A673 (cell line): ENCODE results near the gene TSC22D3. TPM values are rescaled to one million over a fixed set of nuclear protein-coding genes. Genes with fewer than 3 reads are reported as not detected.

Experiments used
- BruUV-seq: library from RNA; stranded (reverse); fragments of 400-500 nt; replicated peaks from 2 replicates; lab custom pipeline; 2021; lab: Mats Ljungman, UMichigan
- CTCF ChIA-PET: fragments of 300-600 bp; sonication (Branson Sonifier 250); formaldehyde crosslinking; loops from one replicate; lab custom pipeline; 2022; ENCODE audit warnings: antibody characterized with exemption; lab: Charles Lee
- POLR2A ChIA-PET: fragments of 300-600 bp; sonication (Branson Sonifier 250); formaldehyde crosslinking; loops from one replicate; lab custom pipeline; 2022; ENCODE audit warnings: antibody characterized with exemption; ENCODE audit not compliant: low non-redundant PET; lab: Charles Lee
- DNase-seq: peaks from one replicate; pipeline ENCODE4 v3.0.0-alpha.2; 2015; ENCODE audit warnings: low spot score
- H3K27ac ChIP-seq: fragments of 200-600 bp; sonication (generic); 2 replicates; pipeline ENCODE4 v1.5.1; 2016; ENCODE audit warnings: mixed run types, low read depth, mild to moderate bottlenecking, mixed read lengths, antibody characterized with exemption, low read length; ENCODE audit not compliant: poor library complexity, severe bottlenecking
- H3K27me3 ChIP-seq: fragments of 200-600 bp; sonication (generic); replicated peaks from 2 replicates; pipeline ENCODE4 v1.6.1; 2017; ENCODE audit warnings: mixed run types, low read depth, mild to moderate bottlenecking, mixed read lengths, antibody characterized with exemption, low read length; ENCODE audit not compliant: insufficient read depth, poor library complexity
- H3K36me3 ChIP-seq: fragments of 200-600 bp; sonication (generic); 2 replicates; pipeline ENCODE4 v1.6.1; 2016; ENCODE audit warnings: mixed run types, mild to moderate bottlenecking, mixed read lengths, antibody characterized with exemption, low read length; ENCODE audit not compliant: insufficient read depth, poor library complexity, severe bottlenecking
- H3K4me1 ChIP-seq: fragments of 200-600 bp; sonication (generic); 2 replicates; pipeline ENCODE4 v1.6.1; 2017; ENCODE audit warnings: mixed run types, mild to moderate bottlenecking, mixed read lengths, antibody characterized with exemption, low read length; ENCODE audit not compliant: insufficient read depth, poor library complexity, severe bottlenecking
- H3K4me3 ChIP-seq: fragments of 200-600 bp; sonication (generic); 2 replicates; pipeline ENCODE4 v1.5.1; 2016; ENCODE audit warnings: low read depth, mixed run types, mild to moderate bottlenecking, mixed read lengths, low read length; ENCODE audit not compliant: poor library complexity, severe bottlenecking
- H3K9me3 ChIP-seq: fragments of 200-600 bp; sonication (generic); 2 replicates; pipeline ENCODE4 v1.6.1; 2016; ENCODE audit warnings: mixed run types, low read depth, mild to moderate bottlenecking, mixed read lengths, antibody characterized with exemption, low read length; ENCODE audit not compliant: poor library complexity, severe bottlenecking
- EZH2 ChIP-seq: fragments of 200-600 bp; sonication (generic); IDR thresholded peaks from 2 replicates; pipeline ENCODE4 v1.6.1; 2017; ENCODE audit warnings: borderline replicate concordance, low read depth, mild to moderate bottlenecking, mixed read lengths, antibody characterized with exemption, low read length; ENCODE audit not compliant: poor library complexity, severe bottlenecking
- intact Hi-C: fragments of 100-400 bp; cut with micrococcal nuclease; formaldehyde crosslinking; loops from one replicate; pipeline ENCODE4 v1.10.0; 2022; ENCODE audit not compliant: unreplicated experiment
- total RNA-seq: library from RNA; stranded (reverse); gene quantifications from 2 replicates; pipeline ENCODE4 v1.2.3, GENCODE V29; 2021
- TF ChIP-seq, protein P1 (sequence below): fragments of 300-800, 200-600 bp; sonication (generic); conservative IDR thresholded peaks from 2 replicates; pipeline ENCODE4 v1.5.1; 2017; ENCODE audit warnings: low read depth, mild to moderate bottlenecking, antibody characterized with exemption, low read length, moderate library complexity, mixed read lengths

The TSC22D3 gene
- total RNA-seq, 1 experiment from 2014 or later: 10.6 TPM

GRCh38 chrX:107766470-107767150 lies 9.0 kb downstream of the TSC22D3 start:
- Histone ChIP-seq H3K4me1 (no peaks in the 10 kb centered on the region), H3K4me3 (no peak overlapping the region), H3K36me3 (no peaks in the 10 kb centered on the region), H3K27me3 (no peaks in the 10 kb centered on the region), H3K27ac (no peak overlapping the region), H3K9me3 (no peaks in the 10 kb centered on the region)
- no TSS peak for BruUV-seq
- ChIA-PET CTCF (no interaction called here), POLR2A (no interaction called here)
- intact Hi-C loops: no loop called here
- TF ChIP-seq, protein P1, sequence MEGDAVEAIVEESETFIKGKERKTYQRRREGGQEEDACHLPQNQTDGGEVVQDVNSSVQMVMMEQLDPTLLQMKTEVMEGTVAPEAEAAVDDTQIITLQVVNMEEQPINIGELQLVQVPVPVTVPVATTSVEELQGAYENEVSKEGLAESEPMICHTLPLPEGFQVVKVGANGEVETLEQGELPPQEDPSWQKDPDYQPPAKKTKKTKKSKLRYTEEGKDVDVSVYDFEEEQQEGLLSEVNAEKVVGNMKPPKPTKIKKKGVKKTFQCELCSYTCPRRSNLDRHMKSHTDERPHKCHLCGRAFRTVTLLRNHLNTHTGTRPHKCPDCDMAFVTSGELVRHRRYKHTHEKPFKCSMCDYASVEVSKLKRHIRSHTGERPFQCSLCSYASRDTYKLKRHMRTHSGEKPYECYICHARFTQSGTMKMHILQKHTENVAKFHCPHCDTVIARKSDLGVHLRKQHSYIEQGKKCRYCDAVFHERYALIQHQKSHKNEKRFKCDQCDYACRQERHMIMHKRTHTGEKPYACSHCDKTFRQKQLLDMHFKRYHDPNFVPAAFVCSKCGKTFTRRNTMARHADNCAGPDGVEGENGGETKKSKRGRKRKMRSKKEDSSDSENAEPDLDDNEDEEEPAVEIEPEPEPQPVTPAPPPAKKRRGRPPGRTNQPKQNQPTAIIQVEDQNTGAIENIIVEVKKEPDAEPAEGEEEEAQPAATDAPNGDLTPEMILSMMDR: no peak
- TF ChIP-seq EZH2: no peak
- no peak for DNase-seq

DNA sequence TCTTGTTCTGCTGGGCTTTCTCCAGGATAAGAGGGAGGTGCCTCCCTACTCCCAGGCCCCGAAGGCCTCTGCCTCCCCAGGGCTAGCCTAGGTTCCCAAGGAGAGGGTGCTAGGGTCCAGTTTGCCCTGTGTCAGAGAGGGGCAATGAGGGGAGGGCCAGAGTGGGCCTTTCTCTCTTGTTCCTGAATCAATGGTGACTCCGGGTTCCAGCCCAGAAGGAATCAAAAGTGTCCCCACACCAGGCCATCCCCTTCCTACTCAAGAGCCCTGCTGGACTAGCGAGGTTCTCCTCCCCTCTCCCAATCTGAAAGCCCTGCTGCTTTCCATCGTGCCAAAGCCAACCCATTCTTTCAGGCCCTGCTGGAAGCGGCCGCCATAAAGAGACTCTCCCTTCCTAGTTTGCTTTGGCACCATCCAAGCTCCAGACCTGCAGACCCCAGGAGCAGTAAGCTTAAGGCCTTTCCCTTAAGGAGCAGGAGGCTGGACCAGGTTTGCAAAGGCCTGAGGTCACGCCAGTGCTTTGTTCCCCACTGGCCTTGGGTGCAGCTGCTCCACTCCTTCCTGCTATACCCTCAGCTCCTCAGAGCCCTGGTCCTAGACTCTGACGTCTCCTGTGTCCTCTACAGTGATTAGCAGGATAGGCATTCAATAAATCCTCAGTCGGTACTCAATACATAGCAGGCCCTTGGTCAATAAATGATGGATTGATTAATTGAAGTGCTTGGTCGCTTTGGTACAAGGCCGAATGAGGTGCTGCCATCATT lies 10.6 kb downstream of the TSC22D3 start:
- ChIA-PET POLR2A (no interaction called here), CTCF (no interaction called here)
- Histone ChIP-seq H3K4me1 (no peaks in the 10 kb centered on the region), H3K9me3 (no peaks in the 10 kb centered on the region), H3K36me3 (no peaks in the 10 kb centered on the region), H3K27ac (no peak overlapping the region), H3K27me3 (no peaks in the 10 kb centered on the region), H3K4me3 (no peak overlapping the region)
- no TSS peak for BruUV-seq
- intact Hi-C loops: no loop called here
- no peak for TF ChIP-seq EZH2
- TF ChIP-seq, protein P1: no peak
- no peak for DNase-seq

DNA sequence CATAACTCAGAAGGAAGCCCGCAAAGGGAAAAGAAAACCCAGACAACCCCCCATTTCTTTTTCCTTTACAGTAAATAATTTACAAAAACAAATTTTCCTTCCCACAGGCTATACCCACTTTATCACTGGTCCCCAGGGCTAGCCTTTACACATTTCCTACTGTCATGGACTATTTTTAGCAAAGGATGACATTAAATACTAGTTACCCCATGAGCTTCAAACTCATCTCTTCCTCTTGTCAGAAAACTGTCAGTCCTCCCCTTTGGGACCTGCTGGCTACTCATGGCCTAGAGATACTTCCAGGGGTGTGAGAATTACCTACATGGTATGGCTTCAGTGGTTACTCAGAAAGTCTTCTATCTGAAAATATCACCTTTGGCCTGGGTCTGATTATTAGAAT lies 11.9 kb downstream of the TSC22D3 start:
- ChIA-PET POLR2A (no interaction called here), CTCF (no interaction called here)

More for the DNA sequence above, 11.9 kb downstream of the TSC22D3 start:
- Histone ChIP-seq H3K4me3 (no peak overlapping the region), H3K27ac (no peak overlapping the region), H3K9me3 (no peaks in the 10 kb centered on the region), H3K4me1 (no peaks in the 10 kb centered on the region), H3K27me3 (no peaks in the 10 kb centered on the region), H3K36me3 (no peaks in the 10 kb centered on the region)
- no TSS peak for BruUV-seq
- intact Hi-C loops: no loop called here
- DNase-seq: no peak
- TF ChIP-seq, protein P1: no peak
- no peak for TF ChIP-seq EZH2
